GM12878 (cell line): ENCODE results near the gene ZNF213. TPM values are rescaled to one million over a fixed set of nuclear protein-coding genes. Genes with fewer than 3 reads are reported as not detected.
A peak's percentile ranks its signal among the peaks of the same experiment; 100 is the strongest.

Source experiments
- BACH1 ChIP-seq: fragments of 450-650 bp; IDR thresholded peaks from 2 replicates; pipeline ENCODE4 v1.6.1; 2017; ENCODE audit warnings: mild to moderate bottlenecking, borderline replicate concordance
- BMI1 ChIP-seq: fragments of 450-650 bp; IDR thresholded peaks from 2 replicates; pipeline ENCODE4 v1.6.1; 2016; ENCODE audit warnings: mild to moderate bottlenecking, moderate library complexity, borderline replicate concordance
- BRCA1 ChIP-seq: IDR thresholded peaks from 2 replicates; pipeline ENCODE4 v1.6.1; 2011; ENCODE audit warnings: low read depth, low read length, improper control_type of control experiment
- CHD4 ChIP-seq: fragments of 200-600 bp; sonication (generic); IDR thresholded peaks from 2 replicates; pipeline ENCODE4 v1.6.1; 2016; ENCODE audit warnings: mild to moderate bottlenecking
- CREM ChIP-seq: IDR thresholded peaks from 2 replicates; pipeline ENCODE4 v1.6.1; 2014; ENCODE audit warnings: antibody characterized with exemption, low read depth
- ESRRA ChIP-seq: IDR thresholded peaks from 2 replicates; pipeline ENCODE4 v1.6.1; 2012; ENCODE audit warnings: mild to moderate bottlenecking, low read length, improper control_type of control experiment
- FOS ChIP-seq: IDR thresholded peaks from 3 replicates; pipeline ENCODE4 v1.6.1; 2011; ENCODE audit warnings: borderline replicate concordance; ENCODE audit not compliant: insufficient read length; ENCODE audit errors: extremely low read depth
- FOXK2 ChIP-seq: fragments of 450-650 bp; IDR thresholded peaks from 2 replicates; pipeline ENCODE4 v1.6.1; 2017; ENCODE audit warnings: mild to moderate bottlenecking, moderate library complexity
- GATAD2B ChIP-seq: fragments of 450-650 bp; conservative IDR thresholded peaks from 2 replicates; pipeline ENCODE4 v1.6.1; 2017; ENCODE audit warnings: low read depth, mild to moderate bottlenecking, moderate library complexity
- IRF4 ChIP-seq: IDR thresholded peaks from 2 replicates; pipeline ENCODE4 v1.6.1; 2011; ENCODE audit warnings: low read depth, low read length
- JUND ChIP-seq: IDR thresholded peaks from 2 replicates; pipeline ENCODE4 v1.6.1; 2012; ENCODE audit warnings: low read depth, mild to moderate bottlenecking, low read length, improper control_type of control experiment, moderate library complexity
- NFXL1 ChIP-seq: fragments of 450-650 bp; IDR thresholded peaks from 2 replicates; pipeline ENCODE4 v1.6.1; 2017; ENCODE audit warnings: antibody characterized with exemption, mild to moderate bottlenecking, borderline replicate concordance
- PAX5 ChIP-seq: IDR thresholded peaks from 2 replicates; pipeline ENCODE4 v1.6.1; 2011; ENCODE audit warnings: low read depth, low read length, borderline replicate concordance
- PML ChIP-seq: IDR thresholded peaks from 2 replicates; pipeline ENCODE4 v1.6.1; 2012; ENCODE audit warnings: low read length, inconsistent platforms
- POLR2A ChIP-seq: IDR thresholded peaks from 2 replicates; pipeline ENCODE4 v1.6.1; 2011; ENCODE audit warnings: low read depth, mild to moderate bottlenecking, low read length
- RFX5 ChIP-seq: IDR thresholded peaks from 2 replicates; pipeline ENCODE4 v1.6.1; 2011; ENCODE audit warnings: low read depth, low read length, improper control_type of control experiment
- RUNX3 ChIP-seq: IDR thresholded peaks from 2 replicates; pipeline ENCODE4 v1.6.1; 2012; ENCODE audit warnings: low read length, inconsistent platforms
- SIN3A ChIP-seq: IDR thresholded peaks from 2 replicates; pipeline ENCODE4 v1.6.1; 2012; ENCODE audit warnings: low read depth, low read length, improper control_type of control experiment
- SMAD5 ChIP-seq: IDR thresholded peaks from 2 replicates; pipeline ENCODE4 v1.6.1; 2016; ENCODE audit warnings: antibody characterized with exemption, low read depth
- TCF3 ChIP-seq: IDR thresholded peaks from 2 replicates; pipeline ENCODE4 v1.6.1; 2012; ENCODE audit warnings: low read depth, mild to moderate bottlenecking, low read length, borderline replicate concordance; ENCODE audit not compliant: insufficient read depth
- YY1 ChIP-seq: IDR thresholded peaks from 2 replicates; pipeline ENCODE4 v1.6.1; 2011; ENCODE audit warnings: low read depth, mild to moderate bottlenecking, low read length
- ZNF207 ChIP-seq: fragments of 450-650 bp; IDR thresholded peaks from 2 replicates; pipeline ENCODE4 v1.6.1; 2014; ENCODE audit warnings: antibody characterized with exemption, mild to moderate bottlenecking, borderline replicate concordance
- polyA plus RNA-seq, 11 experiments: library from polyadenylated mRNA; depleted of rRNA in 4 of 11; unstranded in 6 of 11; stranded (reverse) in 5 of 11; fragments of >200 nt; fragmentation: Nextera tagmentation in 4 of 11; fragmentation: Illumina TruSeq in 1 of 11; extraction: Ambion mirVana in 4 of 11; extraction: Trizol in 1 of 11; gene quantifications; 1 replicate in 1 of 11; 2 replicates in 10 of 11; pipeline versions ENCODE4 v1.2.1 to v1.2.3, GENCODE V29; 2011 to 2016; ENCODE audit warnings: inconsistent platforms in 2 of 11, missing spikeins in 2 of 11, low read depth in 1 of 11
- total RNA-seq, 4 experiments: library from RNA; depleted of rRNA in 3 of 4; stranded (reverse); fragments of >200 nt in 3 of 4; fragmentation: Illumina TruSeq in 1 of 4; extraction: Trizol in 1 of 4; gene quantifications; 2 replicates each; pipeline versions ENCODE4 v1.2.1 to v1.2.3, GENCODE V29; 2013 to 2021
- TF ChIP-seq, protein P1 (sequence below): IDR thresholded peaks from 2 replicates; pipeline ENCODE4 v1.6.1; 2011; ENCODE audit warnings: mild to moderate bottlenecking, low read depth, low read length, moderate library complexity; ENCODE audit not compliant: insufficient replicate concordance
- TF ChIP-seq, protein P2 (sequence below): fragments of 450-650 bp; IDR thresholded peaks from 2 replicates; pipeline ENCODE4 v1.6.1; 2017; ENCODE audit warnings: antibody characterized with exemption, mild to moderate bottlenecking, moderate library complexity
- TF ChIP-seq, protein P3 (sequence below): IDR thresholded peaks from 2 replicates; pipeline ENCODE4 v1.6.1; 2012; ENCODE audit warnings: low read depth, low read length, improper control_type of control experiment
- TF ChIP-seq, protein P4 (sequence below): fragments of 450-650 bp; IDR thresholded peaks from 2 replicates; pipeline ENCODE4 v1.6.1; 2018; ENCODE audit warnings: mild to moderate bottlenecking, low read depth, moderate library complexity; ENCODE audit not compliant: partially characterized antibody

Gene ZNF213
- total and polyA plus RNA-seq, 10 of the 15 experiments (the other 5 are each of a cell fraction or from before 2014, with no cell fraction given), result 0.53 to 9.4 (median 1.1) TPM

DNA sequence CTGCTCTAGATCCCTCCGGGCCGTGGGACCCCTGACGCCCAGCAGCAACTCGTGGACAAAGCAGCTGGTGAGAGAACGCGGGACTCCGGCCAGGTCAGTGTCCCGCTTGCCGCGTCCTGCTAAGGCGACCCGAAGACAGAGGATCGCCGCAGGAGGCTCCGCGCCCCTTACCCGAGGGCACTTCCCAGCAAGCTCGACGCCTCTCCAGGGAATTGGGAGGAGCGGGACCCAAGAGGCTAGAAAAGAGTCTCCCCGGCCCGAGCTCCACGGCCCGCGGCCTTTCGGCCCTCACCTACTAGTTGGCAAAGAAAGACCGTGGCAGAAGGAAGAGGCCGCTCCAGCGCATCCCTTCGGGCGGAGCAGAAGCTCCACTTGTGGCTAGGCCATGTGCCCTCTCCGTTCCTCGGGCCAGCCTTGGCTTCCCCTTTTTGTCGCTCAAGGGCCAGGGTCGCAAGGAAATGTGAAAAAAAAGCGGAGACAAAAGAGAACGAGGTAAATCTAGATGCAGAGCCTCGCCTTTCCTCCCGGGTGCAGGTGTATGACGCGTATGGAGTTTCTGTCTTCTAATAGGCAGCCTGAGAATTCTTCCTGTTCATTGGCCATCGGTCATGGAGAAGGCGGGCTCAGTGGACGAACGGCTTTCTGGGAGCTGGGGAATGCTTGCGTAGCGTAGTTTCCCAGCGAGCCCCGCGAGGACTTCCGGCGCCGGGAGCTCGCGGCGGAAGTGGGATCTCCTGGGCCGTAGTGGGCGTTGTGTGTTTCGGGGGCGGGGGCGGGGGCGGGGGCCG, at the start of gene ZNF213 (continued):
- TF ChIP-seq PAX5 (no peak; the same call in 1 of the 2 replicates), YY1 (peak; percentile 14; the same call in 1 of the 2 replicates), SIN3A (0 out of 2 replicates have a peak, but pooled peaks have one; percentile 70), BACH1 (0 out of 2 replicates have a peak, but pooled peaks have one; percentile 9), FOS (peak; percentile 47), BRCA1 (no peak), ZNF207 (no peak), IRF4 (0 out of 2 replicates have a peak, but pooled peaks have one; percentile 7), NFXL1 (no peak), RUNX3 (peak; percentile 6; the same call in 1 of the 2 replicates), TCF3 (no peak), POLR2A (peak; percentile 72), SMAD5 (peak; percentile 76; the same call in 1 of the 2 replicates), CREM (peak; percentile 94), FOXK2 (no peak), RFX5 (peak; percentile 79), ESRRA (no peak), PML (peak; percentile 65; the same call in 1 of the 2 replicates), GATAD2B (no peak), JUND (no peak), CHD4 (no peak), BMI1 (no peak)
- TF ChIP-seq, protein P1, sequence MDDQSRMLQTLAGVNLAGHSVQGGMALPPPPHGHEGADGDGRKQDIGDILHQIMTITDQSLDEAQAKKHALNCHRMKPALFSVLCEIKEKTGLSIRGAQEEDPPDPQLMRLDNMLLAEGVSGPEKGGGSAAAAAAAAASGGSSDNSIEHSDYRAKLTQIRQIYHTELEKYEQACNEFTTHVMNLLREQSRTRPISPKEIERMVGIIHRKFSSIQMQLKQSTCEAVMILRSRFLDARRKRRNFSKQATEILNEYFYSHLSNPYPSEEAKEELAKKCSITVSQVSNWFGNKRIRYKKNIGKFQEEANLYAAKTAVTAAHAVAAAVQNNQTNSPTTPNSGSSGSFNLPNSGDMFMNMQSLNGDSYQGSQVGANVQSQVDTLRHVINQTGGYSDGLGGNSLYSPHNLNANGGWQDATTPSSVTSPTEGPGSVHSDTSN, result no peak
- TF ChIP-seq, protein P2, sequence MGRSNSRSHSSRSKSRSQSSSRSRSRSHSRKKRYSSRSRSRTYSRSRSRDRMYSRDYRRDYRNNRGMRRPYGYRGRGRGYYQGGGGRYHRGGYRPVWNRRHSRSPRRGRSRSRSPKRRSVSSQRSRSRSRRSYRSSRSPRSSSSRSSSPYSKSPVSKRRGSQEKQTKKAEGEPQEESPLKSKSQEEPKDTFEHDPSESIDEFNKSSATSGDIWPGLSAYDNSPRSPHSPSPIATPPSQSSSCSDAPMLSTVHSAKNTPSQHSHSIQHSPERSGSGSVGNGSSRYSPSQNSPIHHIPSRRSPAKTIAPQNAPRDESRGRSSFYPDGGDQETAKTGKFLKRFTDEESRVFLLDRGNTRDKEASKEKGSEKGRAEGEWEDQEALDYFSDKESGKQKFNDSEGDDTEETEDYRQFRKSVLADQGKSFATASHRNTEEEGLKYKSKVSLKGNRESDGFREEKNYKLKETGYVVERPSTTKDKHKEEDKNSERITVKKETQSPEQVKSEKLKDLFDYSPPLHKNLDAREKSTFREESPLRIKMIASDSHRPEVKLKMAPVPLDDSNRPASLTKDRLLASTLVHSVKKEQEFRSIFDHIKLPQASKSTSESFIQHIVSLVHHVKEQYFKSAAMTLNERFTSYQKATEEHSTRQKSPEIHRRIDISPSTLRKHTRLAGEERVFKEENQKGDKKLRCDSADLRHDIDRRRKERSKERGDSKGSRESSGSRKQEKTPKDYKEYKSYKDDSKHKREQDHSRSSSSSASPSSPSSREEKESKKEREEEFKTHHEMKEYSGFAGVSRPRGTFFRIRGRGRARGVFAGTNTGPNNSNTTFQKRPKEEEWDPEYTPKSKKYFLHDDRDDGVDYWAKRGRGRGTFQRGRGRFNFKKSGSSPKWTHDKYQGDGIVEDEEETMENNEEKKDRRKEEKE, result no peak
- TF ChIP-seq, protein P3, sequence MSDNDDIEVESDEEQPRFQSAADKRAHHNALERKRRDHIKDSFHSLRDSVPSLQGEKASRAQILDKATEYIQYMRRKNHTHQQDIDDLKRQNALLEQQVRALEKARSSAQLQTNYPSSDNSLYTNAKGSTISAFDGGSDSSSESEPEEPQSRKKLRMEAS, result no peak; the same call in 1 of the 2 replicates
- TF ChIP-seq, protein P4, sequence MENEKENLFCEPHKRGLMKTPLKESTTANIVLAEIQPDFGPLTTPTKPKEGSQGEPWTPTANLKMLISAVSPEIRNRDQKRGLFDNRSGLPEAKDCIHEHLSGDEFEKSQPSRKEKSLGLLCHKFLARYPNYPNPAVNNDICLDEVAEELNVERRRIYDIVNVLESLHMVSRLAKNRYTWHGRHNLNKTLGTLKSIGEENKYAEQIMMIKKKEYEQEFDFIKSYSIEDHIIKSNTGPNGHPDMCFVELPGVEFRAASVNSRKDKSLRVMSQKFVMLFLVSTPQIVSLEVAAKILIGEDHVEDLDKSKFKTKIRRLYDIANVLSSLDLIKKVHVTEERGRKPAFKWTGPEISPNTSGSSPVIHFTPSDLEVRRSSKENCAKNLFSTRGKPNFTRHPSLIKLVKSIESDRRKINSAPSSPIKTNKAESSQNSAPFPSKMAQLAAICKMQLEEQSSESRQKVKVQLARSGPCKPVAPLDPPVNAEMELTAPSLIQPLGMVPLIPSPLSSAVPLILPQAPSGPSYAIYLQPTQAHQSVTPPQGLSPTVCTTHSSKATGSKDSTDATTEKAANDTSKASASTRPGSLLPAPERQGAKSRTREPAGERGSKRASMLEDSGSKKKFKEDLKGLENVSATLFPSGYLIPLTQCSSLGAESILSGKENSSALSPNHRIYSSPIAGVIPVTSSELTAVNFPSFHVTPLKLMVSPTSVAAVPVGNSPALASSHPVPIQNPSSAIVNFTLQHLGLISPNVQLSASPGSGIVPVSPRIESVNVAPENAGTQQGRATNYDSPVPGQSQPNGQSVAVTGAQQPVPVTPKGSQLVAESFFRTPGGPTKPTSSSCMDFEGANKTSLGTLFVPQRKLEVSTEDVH, result no peak
